CD4-positive, alpha-beta T cell (primary cell): ENCODE data around the gene IL17A. TPM values are rescaled to one million over a fixed set of nuclear protein-coding genes. Genes with fewer than 3 reads are reported as not detected.

Experiments used
- ATAC-seq: fragments of 200-7000 bp; cut with Tn5 transposase; one replicate; pipeline ENCODE4 v1.10.0; 2022; ENCODE audit warnings: mild to moderate bottlenecking; ENCODE audit not compliant: poor library complexity
- CTCF ChIA-PET: fragments of 350-600 bp; sonication (Branson Sonifier 250); formaldehyde crosslinking; loops from one replicate; lab custom pipeline; 2021; ENCODE audit warnings: antibody characterized with exemption, inconsistent platforms; lab: Charles Lee
- POLR2A ChIA-PET: fragments of 350-600 bp; sonication (Branson Sonifier 250); formaldehyde crosslinking; loops from one replicate; lab custom pipeline; 2021; ENCODE audit warnings: antibody characterized with exemption, inconsistent platforms; lab: Charles Lee
- DNase-seq, 14 experiments: peaks; one replicate each; pipeline ENCODE4 v3.0.0-alpha.2; 2013 to 2020; ENCODE audit warnings: mixed read lengths in 2 of 14
- H3K27ac ChIP-seq, 2 donors: one replicate each; pipeline versions ENCODE4 v1.5.1 to v1.7.0; 2013; ENCODE audit warnings: low read length in 2 of 2, low read depth in 1 of 2, mild to moderate bottlenecking in 1 of 2
- H3K27me3 ChIP-seq, 2 experiments: 1 replicate in 1 of 2; 2 replicates in 1 of 2; pipeline versions ENCODE4 v1.6.1 to v1.7.0; 2013; ENCODE audit warnings: low read length in 2 of 2, control low read depth in 1 of 2, mild to moderate bottlenecking in 1 of 2, moderate library complexity in 1 of 2; ENCODE audit not compliant: insufficient read depth in 2 of 2, control insufficient read depth in 1 of 2
- H3K36me3 ChIP-seq: one replicate; pipeline ENCODE4 v1.6.1; 2013; ENCODE audit warnings: low read length, control low read depth; ENCODE audit not compliant: insufficient read depth
- H3K4me1 ChIP-seq: one replicate; pipeline ENCODE4 v1.6.1; 2013; ENCODE audit warnings: low read length, control low read depth; ENCODE audit not compliant: insufficient read depth
- H3K4me3 ChIP-seq: one replicate; pipeline ENCODE4 v1.5.1; 2013; ENCODE audit warnings: mild to moderate bottlenecking, low read length, moderate library complexity
- H3K9me3 ChIP-seq, 2 experiments: 1 replicate in 1 of 2; 2 replicates in 1 of 2; pipeline versions ENCODE4 v1.6.1 to v1.7.0; 2013; ENCODE audit warnings: low read length in 2 of 2, mild to moderate bottlenecking in 2 of 2, control low read depth in 1 of 2, moderate library complexity in 1 of 2; ENCODE audit not compliant: control insufficient read depth in 1 of 2, insufficient read depth in 1 of 2
- H3K27ac Mint-ChIP-seq: one replicate; pipeline ENCODE4 v1.8.0; 2020; ENCODE audit warnings: mixed read lengths
- H3K27me3 Mint-ChIP-seq: one replicate; pipeline ENCODE4 v1.8.0; 2021; ENCODE audit warnings: mixed read lengths
- H3K36me3 Mint-ChIP-seq: one replicate; pipeline ENCODE4 v1.8.0; 2021; ENCODE audit warnings: low read depth, mixed read lengths
- H3K4me1 Mint-ChIP-seq: one replicate; pipeline ENCODE4 v1.8.0; 2021; ENCODE audit warnings: low read depth, mixed read lengths
- H3K4me3 Mint-ChIP-seq: one replicate; pipeline ENCODE4 v1.8.0; 2020; ENCODE audit warnings: mild to moderate bottlenecking, mixed read lengths
- H3K9me3 Mint-ChIP-seq: one replicate; pipeline ENCODE4 v1.8.0; 2020; ENCODE audit warnings: mixed read lengths
- intact Hi-C, 2 experiments: fragments of 100-400 bp; cut with DNase I in 1 of 2; cut with micrococcal nuclease in 1 of 2; formaldehyde crosslinking; loops; one replicate each; pipeline versions ENCODE4 v1.15.1 to v1.9.0; 2023 to 2025; cut with DNase I, micrococcal nuclease
- total RNA-seq, 174 experiments: library from RNA in 2 of 174; stranded (reverse) in 2 of 174; gene quantifications; one replicate each; pipeline ENCODE4 v1.2.3 and lab custom pipeline; 2021 to 2026
- TF ChIP-seq, protein P1 (sequence below): fragments of 200-600 bp; IDR thresholded peaks from one replicate; pipeline ENCODE4 v1.8.0; 2022; ENCODE audit warnings: antibody characterized with exemption, mild to moderate bottlenecking

The IL17A gene
- total RNA-seq, 2 experiments from 2014 or later: 0.14 TPM; not detected in 1

DNA sequence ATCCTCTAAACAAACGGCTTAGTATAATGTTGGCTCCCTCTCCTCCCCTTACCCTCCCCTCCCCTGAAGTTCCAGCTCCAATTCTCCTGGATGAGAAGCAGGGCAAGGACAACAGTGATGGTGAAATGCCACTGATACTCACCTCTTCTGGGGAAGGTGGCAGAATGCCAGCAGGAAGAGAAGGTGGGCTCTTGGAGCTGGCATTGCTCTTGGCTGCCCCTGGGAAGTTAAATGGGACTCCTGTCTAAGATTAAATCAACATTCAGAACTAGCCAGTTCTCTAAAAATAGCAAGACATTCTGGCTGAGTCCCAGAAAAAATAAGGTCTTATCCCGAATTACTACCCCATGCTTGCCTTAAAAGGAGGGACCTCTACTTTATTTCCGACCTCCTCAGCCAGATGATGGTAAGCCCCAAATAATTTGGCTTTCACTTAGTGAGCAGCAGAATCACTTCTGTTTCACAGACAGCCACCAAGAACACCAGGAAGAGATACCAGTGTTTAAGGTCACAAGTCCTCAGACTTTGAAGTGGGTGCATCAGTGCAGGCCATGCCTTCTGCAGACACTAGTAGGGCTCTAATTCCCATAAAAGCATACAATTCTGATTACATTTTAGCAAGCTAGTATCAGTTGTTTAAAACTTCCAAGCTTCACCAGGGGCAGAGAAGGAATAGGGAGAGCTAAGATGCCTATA lies 46.0 kb upstream of the IL17A start:
- Histone ChIP-seq H3K27ac (no peak overlapping the region), H3K27me3 (peaks cover 4 to 17% of the 10 kb centered on the region in 2 experiments), H3K4me3 (no peak overlapping the region), H3K4me1 (no peaks in the 10 kb centered on the region), H3K9me3 (no peaks in the 10 kb centered on the region), H3K36me3 (no peaks in the 10 kb centered on the region)
- no peaks in the 10 kb centered on the region for H3K4me1 Mint-ChIP-seq
- ChIA-PET POLR2A (no interaction called here), CTCF (no interaction called here)
- ATAC-seq (no peak), DNase-seq (no peak)
- TF ChIP-seq, protein P1, sequence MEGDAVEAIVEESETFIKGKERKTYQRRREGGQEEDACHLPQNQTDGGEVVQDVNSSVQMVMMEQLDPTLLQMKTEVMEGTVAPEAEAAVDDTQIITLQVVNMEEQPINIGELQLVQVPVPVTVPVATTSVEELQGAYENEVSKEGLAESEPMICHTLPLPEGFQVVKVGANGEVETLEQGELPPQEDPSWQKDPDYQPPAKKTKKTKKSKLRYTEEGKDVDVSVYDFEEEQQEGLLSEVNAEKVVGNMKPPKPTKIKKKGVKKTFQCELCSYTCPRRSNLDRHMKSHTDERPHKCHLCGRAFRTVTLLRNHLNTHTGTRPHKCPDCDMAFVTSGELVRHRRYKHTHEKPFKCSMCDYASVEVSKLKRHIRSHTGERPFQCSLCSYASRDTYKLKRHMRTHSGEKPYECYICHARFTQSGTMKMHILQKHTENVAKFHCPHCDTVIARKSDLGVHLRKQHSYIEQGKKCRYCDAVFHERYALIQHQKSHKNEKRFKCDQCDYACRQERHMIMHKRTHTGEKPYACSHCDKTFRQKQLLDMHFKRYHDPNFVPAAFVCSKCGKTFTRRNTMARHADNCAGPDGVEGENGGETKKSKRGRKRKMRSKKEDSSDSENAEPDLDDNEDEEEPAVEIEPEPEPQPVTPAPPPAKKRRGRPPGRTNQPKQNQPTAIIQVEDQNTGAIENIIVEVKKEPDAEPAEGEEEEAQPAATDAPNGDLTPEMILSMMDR: no peak
- no peaks in the 10 kb centered on the region for H3K9me3 Mint-ChIP-seq
- peaks cover 35% of the 10 kb centered on the region for H3K27me3 Mint-ChIP-seq
- no peaks in the 10 kb centered on the region for H3K36me3 Mint-ChIP-seq
- no peak overlapping the region for H3K4me3 Mint-ChIP-seq
- intact Hi-C loops: no loop called here
- H3K27ac Mint-ChIP-seq: no peak overlapping the region

DNA sequence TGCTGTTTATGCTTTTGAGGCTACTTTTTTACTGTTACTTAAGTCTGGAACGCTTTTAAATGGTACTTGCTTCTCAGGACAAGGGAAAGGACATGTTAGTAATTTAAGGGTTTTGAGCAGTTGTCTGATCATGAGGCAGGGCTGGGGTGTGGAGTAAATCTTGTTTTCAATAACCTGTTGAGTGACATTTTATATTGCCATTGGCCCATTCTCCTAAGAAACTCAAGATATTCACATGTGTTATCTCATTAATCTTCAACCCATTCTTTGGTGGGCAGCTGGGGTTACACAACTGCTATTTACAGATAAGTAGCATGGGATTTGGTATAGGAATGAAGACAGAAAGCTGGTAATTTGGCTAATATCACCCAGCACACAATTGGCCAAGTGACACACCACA lies 44.6 kb upstream of the IL17A start:
- intact Hi-C loops: no loop called here
- Mint-ChIP-seq H3K9me3 (no peaks in the 10 kb centered on the region), H3K27ac (no peak overlapping the region), H3K27me3 (peaks cover 45% of the 10 kb centered on the region), H3K4me3 (no peak overlapping the region), H3K36me3 (no peaks in the 10 kb centered on the region), H3K4me1 (no peaks in the 10 kb centered on the region)
- Histone ChIP-seq H3K4me3 (no peak overlapping the region), H3K27me3 (peaks cover 7 to 25% of the 10 kb centered on the region in 2 experiments), H3K4me1 (no peaks in the 10 kb centered on the region), H3K9me3 (no peaks in the 10 kb centered on the region), H3K27ac (no peak overlapping the region), H3K36me3 (no peaks in the 10 kb centered on the region)
- ChIA-PET CTCF (no interaction called here), POLR2A (no interaction called here)
- DNase-seq: no peak
- TF ChIP-seq, protein P1: no peak
- no peak for ATAC-seq

DNA sequence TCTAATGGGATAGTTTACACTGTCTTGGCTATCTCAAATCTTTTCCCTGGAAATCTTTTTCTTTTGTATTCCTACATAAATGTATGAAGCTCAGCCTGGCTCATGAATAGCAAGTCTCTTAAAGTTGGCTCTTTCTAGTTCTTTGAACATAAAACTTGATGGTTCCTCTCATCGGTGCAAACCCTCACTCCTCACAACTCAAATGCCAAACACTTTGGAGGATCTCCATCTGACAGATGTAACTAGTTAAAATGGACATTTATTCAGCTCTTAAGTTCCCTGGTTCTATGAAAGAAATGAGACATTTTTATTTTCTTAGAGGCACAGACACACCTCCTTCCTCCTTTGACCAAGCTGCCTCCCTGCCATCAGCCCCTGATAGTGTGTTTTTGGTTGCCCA lies 43.6 kb upstream of the IL17A start:
- POLR2A ChIA-PET: interaction anchor here (0.5 kb wide), 1 partner anchor 38 kb away, joined by 3 read pairs; no protein-coding TSS in a partner anchor

More for the DNA sequence above, 43.6 kb upstream of the IL17A start:
- intact Hi-C loops: no loop called here
- Mint-ChIP-seq H3K27me3 (peaks cover 50% of the 10 kb centered on the region), H3K9me3 (no peaks in the 10 kb centered on the region), H3K4me1 (no peaks in the 10 kb centered on the region), H3K27ac (no peak overlapping the region), H3K36me3 (no peaks in the 10 kb centered on the region), H3K4me3 (no peak overlapping the region)
- Histone ChIP-seq H3K36me3 (no peaks in the 10 kb centered on the region), H3K27me3 (peaks cover 7 to 31% of the 10 kb centered on the region in 2 experiments), H3K4me1 (no peaks in the 10 kb centered on the region), H3K9me3 (no peaks in the 10 kb centered on the region), H3K4me3 (no peak overlapping the region), H3K27ac (no peak overlapping the region)
- TF ChIP-seq, protein P1: no peak
- CTCF ChIA-PET: no interaction called here
- DNase-seq (no peak), ATAC-seq (no peak)
